ENCODE data around the gene RAB17. TPM values are rescaled to one million over a fixed set of nuclear protein-coding genes. Genes with fewer than 3 reads are reported as not detected.

The RAB17 gene
- 10 to 100 TPM; 12.6 to 13.6 TPM for total RNA-seq

- Histone ChIP-seq H3K4me3 (peak within 1 kb of the TSS in 1 of 2 donors; percentile 9), H3K9me3 (no peaks in the 10 kb centered on the region), H3K27ac (peak within 1 kb of the TSS; percentile 63 to 81), H3K4me1 (replicated peaks) (no peaks in the 10 kb centered on the region), H3K27me3 (replicated peaks; ENCODE audit: insufficient read depth) (no peaks in the 10 kb centered on the region), H3K36me3 (no peaks in the 10 kb centered on the region)
- WGBS: 39% methylated on average over 16 of the region's 16 CpGs
- peak; percentile 63 for DNase-seq (ENCODE audit: low spot score)
- TF ChIP-seq POLR2A (IDR thresholded peaks at IDR 0.05): no peak
- TF ChIP-seq CTCF (IDR thresholded peaks at IDR 0.05): no peak
- peak; percentile 57 for TF ChIP-seq POLR2AphosphoS5 (IDR thresholded peaks at IDR 0.05)
- intact Hi-C loops (cut with DNase I): no loop called here
Measured at GRCh38 chr2:237590272-237591140, at the start of gene RAB17. RAB17 (minus strand) TSS chr2:237590734; CDS start chr2:237586154, 4,580 bp downstream.

GRCh38 chr2:237639836-237640220 lies 49.3 kb upstream of the RAB17 start:
- DNase-seq (ENCODE audit: low spot score): no peak
- Histone ChIP-seq H3K36me3 (no peaks in the 10 kb centered on the region), H3K4me1 (replicated peaks) (no peaks in the 10 kb centered on the region), H3K27me3 (replicated peaks; ENCODE audit: insufficient read depth) (no peaks in the 10 kb centered on the region), H3K4me3 (no peak overlapping the region), H3K27ac (no peak overlapping the region), H3K9me3 (no peaks in the 10 kb centered on the region)
- no peak for TF ChIP-seq POLR2A (IDR thresholded peaks at IDR 0.05)
- no peak for TF ChIP-seq POLR2AphosphoS5 (IDR thresholded peaks at IDR 0.05)
- TF ChIP-seq CTCF (IDR thresholded peaks at IDR 0.05): no peak
- intact Hi-C loops (cut with DNase I): no loop called here
- 89% methylated on average over 6 of the region's 6 CpGs for WGBS

- Histone ChIP-seq H3K4me1 (replicated peaks) (no peaks in the 10 kb centered on the region), H3K27ac (no peak overlapping the region), H3K27me3 (replicated peaks; ENCODE audit: insufficient read depth) (no peaks in the 10 kb centered on the region), H3K36me3 (no peaks in the 10 kb centered on the region), H3K9me3 (no peaks in the 10 kb centered on the region), H3K4me3 (no peak overlapping the region)
- TF ChIP-seq POLR2AphosphoS5 (IDR thresholded peaks at IDR 0.05): no peak
- DNase-seq (ENCODE audit: low spot score): no peak
- 80% methylated on average over 11 of the region's 11 CpGs for WGBS
- intact Hi-C loops (cut with DNase I): no loop called here
Measured at GRCh38 chr2:237639052-237639835, 48.7 kb upstream of the RAB17 start.

GRCh38 chr2:237638176-237638575 lies 47.6 kb upstream of the RAB17 start:
- Histone ChIP-seq H3K27ac (no peak overlapping the region), H3K9me3 (no peaks in the 10 kb centered on the region), H3K4me1 (replicated peaks) (no peaks in the 10 kb centered on the region), H3K4me3 (no peak overlapping the region), H3K27me3 (replicated peaks; ENCODE audit: insufficient read depth) (no peaks in the 10 kb centered on the region), H3K36me3 (no peaks in the 10 kb centered on the region)
- WGBS: 88% methylated on average over 8 of the region's 8 CpGs
- TF ChIP-seq POLR2A (IDR thresholded peaks at IDR 0.05) (no peak), CTCF (IDR thresholded peaks at IDR 0.05) (no peak), POLR2AphosphoS5 (IDR thresholded peaks at IDR 0.05) (no peak)
- intact Hi-C loops (cut with DNase I): no loop called here
- DNase-seq (ENCODE audit: low spot score): no peak

GRCh38 chr2:237637429-237638135 lies 47.0 kb upstream of the RAB17 start:
- TF ChIP-seq POLR2A (IDR thresholded peaks at IDR 0.05) (no peak), CTCF (IDR thresholded peaks at IDR 0.05) (no peak), POLR2AphosphoS5 (IDR thresholded peaks at IDR 0.05) (no peak)
- Histone ChIP-seq H3K27ac (no peak overlapping the region), H3K9me3 (no peaks in the 10 kb centered on the region), H3K36me3 (no peaks in the 10 kb centered on the region), H3K27me3 (replicated peaks; ENCODE audit: insufficient read depth) (no peaks in the 10 kb centered on the region), H3K4me3 (no peak overlapping the region), H3K4me1 (replicated peaks) (no peaks in the 10 kb centered on the region)
- DNase-seq (ENCODE audit: low spot score): no peak
- intact Hi-C loops (cut with DNase I): no loop called here
- 83% methylated on average over 3 of the region's 3 CpGs for WGBS

All from prostate gland (tissue), 2 donors.